H9 (cell line): ENCODE measurements around the gene TMEM91. TPM values are rescaled to one million over a fixed set of nuclear protein-coding genes. Genes with fewer than 3 reads are reported as not detected.
A peak's percentile ranks its signal among the peaks of the same experiment; 100 is the strongest.

ENCODE experiments used
- DNase-seq: peaks from one replicate; pipeline ENCODE4 v3.0.0-alpha.2; 2017
- H2AFZ ChIP-seq: one replicate; pipeline ENCODE4 v1.6.1; 2013; ENCODE audit warnings: mild to moderate bottlenecking, low read length, control low read depth, moderate library complexity
- H2AK5ac ChIP-seq: 2 replicates; pipeline ENCODE4 v1.6.1; 2013; ENCODE audit warnings: low read length, control low read depth, mixed read lengths; ENCODE audit not compliant: insufficient read length
- H2BK120ac ChIP-seq: one replicate; pipeline ENCODE4 v1.6.1; 2013; ENCODE audit warnings: low read depth, mild to moderate bottlenecking, low read length, control low read depth, inconsistent platforms; ENCODE audit not compliant: poor library complexity, severe bottlenecking
- H2BK12ac ChIP-seq: 2 replicates; pipeline ENCODE4 v1.6.1; 2013; ENCODE audit warnings: low read length, control low read depth, mixed read lengths, low read depth; ENCODE audit not compliant: insufficient read length
- H2BK15ac ChIP-seq: 2 replicates; pipeline ENCODE4 v1.6.1; 2013; ENCODE audit warnings: low read depth, low read length, control low read depth
- H2BK20ac ChIP-seq: one replicate; pipeline ENCODE4 v1.6.1; 2013; ENCODE audit warnings: low read depth, mild to moderate bottlenecking, low read length, control low read depth, inconsistent platforms; ENCODE audit not compliant: poor library complexity, severe bottlenecking
- H2BK5ac ChIP-seq: 2 replicates; pipeline ENCODE4 v1.6.1; 2013; ENCODE audit warnings: low read length, control low read depth, mixed read lengths; ENCODE audit not compliant: insufficient read length
- H3K14ac ChIP-seq: 2 replicates; pipeline ENCODE4 v1.6.1; 2013; ENCODE audit warnings: low read length, control low read depth; ENCODE audit not compliant: insufficient read depth
- H3K18ac ChIP-seq: 2 replicates; pipeline ENCODE4 v1.6.1; 2013; ENCODE audit warnings: low read depth, mild to moderate bottlenecking, mixed read lengths, low read length, control low read depth; ENCODE audit not compliant: insufficient read length
- H3K23ac ChIP-seq: 2 replicates; pipeline ENCODE4 v1.6.1; 2013; ENCODE audit warnings: low read length, control low read depth, mixed read lengths, low read depth; ENCODE audit not compliant: insufficient read length
- H3K23me2 ChIP-seq: 2 replicates; pipeline ENCODE4 v1.6.1; 2013; ENCODE audit warnings: low read depth, mild to moderate bottlenecking, mixed read lengths, low read length, control low read depth; ENCODE audit not compliant: insufficient read length, poor library complexity, severe bottlenecking
- H3K27ac ChIP-seq: 2 replicates; pipeline ENCODE4 v1.5.1; 2013; ENCODE audit warnings: low read length, control low read depth, mixed read lengths, low read depth; ENCODE audit not compliant: insufficient read length
- H3K27me3 ChIP-seq: 2 replicates; pipeline ENCODE4 v1.6.1; 2013; ENCODE audit warnings: low read length, control low read depth, inconsistent platforms; ENCODE audit not compliant: insufficient read depth
- H3K4ac ChIP-seq: 2 replicates; pipeline ENCODE4 v1.6.1; 2013; ENCODE audit warnings: low read depth, mild to moderate bottlenecking, control low read depth, inconsistent platforms, low read length, moderate library complexity
- H3K4me1 ChIP-seq: 2 replicates; pipeline ENCODE4 v1.6.1; 2013; ENCODE audit warnings: low read length, control low read depth, inconsistent platforms; ENCODE audit not compliant: insufficient read depth
- H3K4me2 ChIP-seq: 2 replicates; pipeline ENCODE4 v1.6.1; 2013; ENCODE audit warnings: low read length, control low read depth, mixed read lengths; ENCODE audit not compliant: insufficient read length, insufficient read depth
- H3K56ac ChIP-seq: 2 replicates; pipeline ENCODE4 v1.6.1; 2013; ENCODE audit warnings: low read depth, mild to moderate bottlenecking, mixed read lengths, low read length, control low read depth; ENCODE audit not compliant: insufficient read length
- H3K79me1 ChIP-seq: 2 replicates; pipeline ENCODE4 v1.6.1; 2013; ENCODE audit warnings: low read depth, mild to moderate bottlenecking, moderate library complexity, low read length, control low read depth, inconsistent platforms; ENCODE audit not compliant: insufficient read depth, poor library complexity, severe bottlenecking
- H3K79me2 ChIP-seq: 2 replicates; pipeline ENCODE4 v1.6.1; 2013; ENCODE audit warnings: low read length, control low read depth, inconsistent platforms; ENCODE audit not compliant: insufficient read depth
- H3K9ac ChIP-seq: 2 replicates; pipeline ENCODE4 v1.6.1; 2013; ENCODE audit warnings: low read length, control low read depth, mixed read lengths; ENCODE audit not compliant: insufficient read length; ENCODE audit errors: extremely low read depth
- H3K9me3 ChIP-seq: one replicate; pipeline ENCODE4 v1.6.1; 2013; ENCODE audit warnings: low read depth, low read length, inconsistent platforms; ENCODE audit not compliant: control insufficient read depth
- H3T11ph ChIP-seq: one replicate; pipeline ENCODE4 v1.6.1; 2013; ENCODE audit warnings: mild to moderate bottlenecking, low read length, control low read depth, inconsistent platforms
- H4K20me1 ChIP-seq: one replicate; pipeline ENCODE4 v1.6.1; 2013; ENCODE audit not compliant: control insufficient read depth, insufficient read length, insufficient read depth
- H4K5ac ChIP-seq: 2 replicates; pipeline ENCODE4 v1.6.1; 2013; ENCODE audit warnings: low read depth, mild to moderate bottlenecking, mixed read lengths, low read length, control low read depth; ENCODE audit not compliant: insufficient read length
- H4K8ac ChIP-seq: replicated peaks from 2 replicates; pipeline ENCODE4 v1.6.1; 2013; ENCODE audit warnings: low read length, control low read depth, mixed read lengths, low read depth; ENCODE audit not compliant: insufficient read length
- H4K91ac ChIP-seq: 2 replicates; pipeline ENCODE4 v1.6.1; 2013; ENCODE audit warnings: low read depth, mild to moderate bottlenecking, moderate library complexity, mixed read lengths, low read length, control low read depth; ENCODE audit not compliant: insufficient read length
- H3K27ac Mint-ChIP-seq, 3 experiments: 2 replicates in 2 of 3; 3 replicates in 1 of 3; pipeline ENCODE4 v1.8.0; 2020 to 2021; ENCODE audit warnings: mixed read lengths in 3 of 3, mild to moderate bottlenecking in 1 of 3, moderate library complexity in 1 of 3
- H3K27me3 Mint-ChIP-seq: 2 replicates; pipeline ENCODE4 v1.8.0; 2021; ENCODE audit warnings: low read depth, mild to moderate bottlenecking, moderate library complexity, mixed read lengths
- H3K36me3 Mint-ChIP-seq, 3 experiments: 2 replicates in 2 of 3; 3 replicates in 1 of 3; pipeline ENCODE4 v1.8.0; 2020 to 2021; ENCODE audit warnings: low read depth in 3 of 3, mixed read lengths in 3 of 3; ENCODE audit not compliant: insufficient read depth in 1 of 3
- H3K4me1 Mint-ChIP-seq, 2 experiments: 2 replicates each; pipeline ENCODE4 v1.8.0; 2020; ENCODE audit warnings: mixed read lengths in 2 of 2
- H3K4me3 Mint-ChIP-seq, 2 experiments: 2 replicates in 1 of 2; 3 replicates in 1 of 2; pipeline ENCODE4 v1.8.0; 2020 to 2021; ENCODE audit warnings: mild to moderate bottlenecking in 2 of 2, mixed read lengths in 2 of 2, moderate library complexity in 1 of 2
- H3K9me3 Mint-ChIP-seq, 2 experiments: 2 replicates in 1 of 2; 3 replicates in 1 of 2; pipeline ENCODE4 v1.8.0; 2020; ENCODE audit warnings: mild to moderate bottlenecking in 2 of 2, mixed read lengths in 2 of 2, moderate library complexity in 1 of 2
- CTCF ChIP-seq: fragments of 200-600 bp; sonication (generic); conservative IDR thresholded peaks from 3 replicates; pipeline ENCODE4 v1.8.0; 2021; ENCODE audit warnings: antibody characterized with exemption, mild to moderate bottlenecking
- WGBS: extraction: QIAGEN DNeasy Blood & Tissue Kit; methylation state at CpG from one replicate; pipeline ENCODE4 v1.1.7; 2013; ENCODE audit warnings: missing lambda C conversion rate, low lambda C conversion rate, mixed read lengths; ENCODE audit not compliant: insufficient read length; ENCODE audit errors: extremely low coverage; 5-methylcytosine and 5-hydroxymethylcytosine counted together
- total RNA-seq: library from RNA; stranded (reverse); gene quantifications from 2 replicates; pipeline ENCODE4 v1.2.1, GENCODE V29; 2021

Gene TMEM91
- total RNA-seq, 1 experiment from 2014 or later, result 5.7 TPM

- Mint-ChIP-seq H3K4me1 (peaks cover 21 to 24% of the 10 kb centered on the region in 2 experiments), H3K27me3 (no peaks in the 10 kb centered on the region; the same call in 1 of the 2 replicates), H3K27ac (peak overlapping the region; percentile 6 to 57 (median 22); a peak in 5 of 7 replicates), H3K4me3 (peak overlapping the region; percentile 73 to 99; a peak in 4 of 5 replicates), H3K9me3 (no peaks in the 10 kb centered on the region; a peak in 1 of 5 replicates), H3K36me3 (peaks cover 0 to 30% (median 15%) of the 10 kb centered on the region in 3 experiments; a peak in 5 of 7 replicates)
- H4K20me1 ChIP-seq, result no peaks in the 10 kb centered on the region
- peaks cover 9% of the 10 kb centered on the region for H3K23me2 ChIP-seq
- no peak for DNase-seq
- no peak for TF ChIP-seq CTCF
- H2AFZ ChIP-seq, result no peak overlapping the region
- no peak overlapping the region for H2BK12ac ChIP-seq
- H3K14ac ChIP-seq, result no peak overlapping the region
- no peak overlapping the region for H2BK15ac ChIP-seq
- no peak overlapping the region for H3K56ac ChIP-seq
- H3K27ac ChIP-seq, result no peak overlapping the region
- no peak overlapping the region for H3K18ac ChIP-seq
- H4K91ac ChIP-seq, result no peak overlapping the region
- no peak overlapping the region for H4K5ac ChIP-seq
- no peak overlapping the region for H3K9ac ChIP-seq
- H3K27me3 ChIP-seq, result no peaks in the 10 kb centered on the region
- WGBS, result no CpG with 5 or more reads among the region's 6 CpGs
- H3T11ph ChIP-seq, result no peak overlapping the region
- H2BK5ac ChIP-seq, result no peak overlapping the region
- H3K23ac ChIP-seq, result no peak overlapping the region
- H3K79me2 ChIP-seq, result no peaks in the 10 kb centered on the region
- no peak overlapping the region for H3K4ac ChIP-seq
- no peak overlapping the region for H4K8ac ChIP-seq
- H2AK5ac ChIP-seq, result no peak overlapping the region
- H3K79me1 ChIP-seq, result peaks cover 6% of the 10 kb centered on the region
- no peak overlapping the region for H2BK20ac ChIP-seq
- no peaks in the 10 kb centered on the region for H3K4me1 ChIP-seq
- no peaks in the 10 kb centered on the region for H3K9me3 ChIP-seq
- H2BK120ac ChIP-seq, result no peak overlapping the region
- H3K4me2 ChIP-seq, result no peak overlapping the region
Measured at GRCh38 chr19:41395355-41395754, 19.0 kb downstream of the TMEM91 start.
